Transverse colon (tissue), 3 donors: ENCODE results near the gene TBCD.

ENCODE experiments used
- CTCF ChIP-seq, 5 experiments: fragments of 200-600 bp in 3 of 5; fragments of 450-650 bp in 2 of 5; sonication (generic) in 3 of 5; IDR thresholded peaks; 1 replicate in 2 of 5; 2 replicates in 3 of 5; pipeline ENCODE4 v1.5.1; 2016 to 2017; ENCODE audit warnings: antibody characterized with exemption in 5 of 5, inconsistent platforms in 3 of 5, mild to moderate bottlenecking in 2 of 5, moderate library complexity in 1 of 5
- POLR2A ChIP-seq: fragments of 450-650 bp; IDR thresholded peaks from one replicate; pipeline ENCODE4 v1.6.1; 2016; ENCODE audit warnings: antibody characterized with exemption, mild to moderate bottlenecking, moderate library complexity

- TF ChIP-seq POLR2A (no peak), CTCF (IDR thresholded peaks at IDR 0.05) (no peak)
Measured at GRCh38 chr17:82812058-82812457, 60.2 kb downstream of the TBCD start.
